HG02938 (cell line): ENCODE results near the gene SART3.
A peak's percentile ranks its signal among the peaks of the same experiment; 100 is the strongest.
"Not testable (repeated sequence)": the region's sequence is repeated elsewhere in the genome, so short reads cannot be mapped to it uniquely, and the experiment has no call there.

Source experiments
- ATAC-seq: cut with Tn5 transposase; IDR thresholded peaks from one replicate; pipeline ENCODE4 v1.9.1; 2021; ENCODE audit warnings: mild to moderate bottlenecking, moderate library complexity; ENCODE audit not compliant: unreplicated experiment

The SART3 gene

DNA sequence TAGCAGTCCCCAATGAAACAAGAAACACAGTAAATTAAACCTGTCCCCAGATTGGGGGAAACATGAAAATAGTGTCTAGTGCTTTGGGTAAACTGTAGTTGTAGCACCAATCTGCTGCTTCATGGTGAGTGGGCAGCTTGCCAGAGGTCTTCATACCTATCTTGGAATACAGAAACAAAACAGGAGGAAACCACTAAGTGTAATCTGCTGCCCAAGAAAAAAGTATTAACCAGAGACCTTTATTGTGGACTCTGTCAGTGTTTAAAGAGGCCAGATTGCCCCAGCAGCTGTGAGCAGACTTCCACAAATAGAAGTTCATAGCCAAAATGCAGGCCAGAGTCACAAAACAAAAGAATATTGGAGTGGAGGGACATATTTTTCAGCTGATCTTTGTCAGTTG is 3.8 kb upstream of the SART3 start:
- no peak for ATAC-seq

DNA sequence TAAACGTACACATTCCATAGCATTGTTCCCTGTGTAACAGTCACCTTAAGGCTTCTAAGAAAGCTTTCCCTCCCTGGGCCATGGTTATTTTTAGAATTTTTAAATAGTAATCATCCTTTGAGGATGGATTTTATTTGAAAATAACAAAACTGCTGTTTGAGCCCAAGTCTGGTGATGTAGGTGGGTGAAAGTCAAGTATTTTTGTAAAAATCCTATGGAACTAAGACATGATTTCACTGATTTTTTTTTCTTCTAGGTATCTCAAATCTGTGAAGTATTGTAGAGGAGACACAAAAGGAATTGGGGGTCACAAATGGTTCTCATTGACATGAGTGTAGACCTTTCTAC is 2.8 kb upstream of the SART3 start:
- no peak for ATAC-seq

DNA sequence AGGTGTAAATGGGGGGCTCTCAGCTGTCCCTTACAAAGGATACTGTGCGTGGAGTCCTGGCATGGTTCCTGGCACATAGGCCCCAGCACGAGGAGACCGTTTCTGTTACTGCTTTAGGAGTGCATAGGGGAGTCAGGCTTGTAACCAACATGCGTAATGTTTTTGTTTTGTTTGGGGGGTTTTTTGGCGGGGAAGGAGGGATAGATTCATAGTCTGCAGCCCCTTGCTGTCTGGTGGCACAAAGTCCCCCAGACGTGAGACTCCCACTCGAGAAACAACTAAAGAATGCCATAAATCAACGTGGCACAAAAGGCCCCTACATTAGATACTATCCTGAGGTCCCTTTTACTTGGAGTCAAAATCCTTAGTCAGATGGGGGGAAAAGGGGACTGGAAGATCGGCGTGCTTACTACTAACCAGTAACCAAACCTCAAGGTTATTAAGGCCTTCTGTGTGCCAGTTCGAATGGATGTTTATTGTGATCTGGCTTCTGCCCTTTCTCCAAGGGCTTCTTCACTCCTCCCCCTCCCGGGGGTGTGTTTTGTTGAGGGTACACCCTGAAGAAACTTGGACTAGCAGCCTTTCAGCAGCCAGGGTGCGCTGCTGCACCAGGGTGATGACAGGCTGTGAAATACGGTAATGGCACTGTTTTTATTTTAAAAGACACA is 2.3 kb upstream of the SART3 start:
- no peak for ATAC-seq

DNA sequence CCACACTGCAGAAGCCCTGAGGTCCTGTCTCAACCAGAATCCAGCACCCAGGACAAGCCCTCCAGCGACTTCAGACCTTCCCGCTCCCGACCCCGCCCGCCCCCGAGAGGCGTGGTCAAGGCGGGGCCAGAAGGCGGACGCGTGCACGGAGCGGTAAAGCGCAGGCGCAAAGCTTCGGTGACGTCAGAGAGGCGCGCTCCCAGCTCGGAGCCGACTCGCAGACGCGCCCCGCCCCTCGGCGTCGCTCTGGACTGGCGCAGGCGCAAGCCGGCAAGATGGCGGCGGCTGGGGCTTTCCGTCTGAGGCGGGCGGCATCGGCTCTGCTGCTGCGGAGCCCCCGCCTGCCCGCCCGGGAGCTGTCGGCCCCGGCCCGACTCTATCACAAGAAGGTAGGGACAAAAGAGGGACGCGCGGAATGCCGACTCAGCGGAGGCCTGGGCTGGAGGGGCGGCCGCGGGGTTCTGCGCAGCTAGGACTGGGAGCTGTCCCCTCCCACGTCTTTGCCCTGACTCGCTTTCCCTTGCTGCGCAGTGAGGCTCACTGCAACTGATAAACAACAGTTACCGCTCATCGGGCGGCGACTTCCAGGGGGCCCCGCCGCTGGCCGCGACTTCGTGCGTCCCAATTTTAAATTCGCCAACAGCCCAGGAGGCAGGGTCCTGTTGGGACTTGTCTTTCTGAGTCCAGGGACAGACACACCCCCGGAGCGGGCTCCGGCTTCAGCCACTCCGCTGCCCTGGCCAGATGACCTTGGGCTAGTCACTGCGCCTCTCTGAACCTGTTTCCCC is 1.6 kb upstream of the SART3 start, which contains the start of gene ISCU:
Gene ISCU, plus strand, starts transcription at position 249 of the 788 bp plus-strand sequence. Its CDS starts 27 bp downstream, at position 276.
- ATAC-seq: peak; percentile 49

DNA sequence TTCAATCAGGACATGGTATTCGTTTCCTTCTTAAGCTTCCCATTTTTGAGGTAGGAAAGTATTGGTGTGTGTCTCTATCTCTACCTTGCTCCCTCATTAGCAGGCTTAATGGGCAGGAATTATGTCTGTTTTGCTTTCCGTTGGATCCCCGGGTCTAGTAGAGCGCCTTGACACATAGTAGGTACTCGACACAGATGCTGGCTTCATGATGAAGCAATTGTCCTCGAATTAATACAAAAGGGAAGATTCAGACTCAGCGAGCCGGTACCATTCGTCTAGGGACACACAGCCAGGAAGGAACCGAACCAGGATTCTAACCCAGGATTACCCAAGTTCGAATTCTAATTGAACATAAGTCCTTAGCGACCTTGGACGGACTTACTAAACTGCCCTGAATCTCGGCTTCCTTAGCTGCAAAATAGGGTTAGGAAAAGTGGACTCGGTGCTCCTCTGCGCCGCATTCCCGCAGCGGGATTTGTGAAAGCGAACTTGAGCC is 927 bp upstream of the SART3 start:
- no peak for ATAC-seq

DNA sequence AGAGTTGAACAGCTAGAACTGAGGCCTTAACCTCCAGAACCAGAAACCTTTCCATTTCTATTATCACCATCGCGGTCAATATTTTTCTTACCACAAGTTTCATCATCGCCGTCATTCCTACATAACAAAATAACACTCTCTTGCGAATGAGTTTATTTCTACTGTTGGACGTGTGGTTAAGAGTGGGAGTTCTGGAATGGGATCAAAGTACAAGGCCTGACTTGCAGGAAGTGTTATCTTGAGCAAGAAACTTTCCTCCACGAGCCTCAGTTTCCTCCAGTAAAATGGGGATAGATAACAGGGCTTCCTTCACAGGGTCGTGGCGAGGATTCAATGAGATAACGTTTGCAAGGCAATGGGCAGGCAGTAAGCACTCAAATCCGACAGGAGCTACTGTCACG is 652 bp downstream of the SART3 start:
- no peak for ATAC-seq

DNA sequence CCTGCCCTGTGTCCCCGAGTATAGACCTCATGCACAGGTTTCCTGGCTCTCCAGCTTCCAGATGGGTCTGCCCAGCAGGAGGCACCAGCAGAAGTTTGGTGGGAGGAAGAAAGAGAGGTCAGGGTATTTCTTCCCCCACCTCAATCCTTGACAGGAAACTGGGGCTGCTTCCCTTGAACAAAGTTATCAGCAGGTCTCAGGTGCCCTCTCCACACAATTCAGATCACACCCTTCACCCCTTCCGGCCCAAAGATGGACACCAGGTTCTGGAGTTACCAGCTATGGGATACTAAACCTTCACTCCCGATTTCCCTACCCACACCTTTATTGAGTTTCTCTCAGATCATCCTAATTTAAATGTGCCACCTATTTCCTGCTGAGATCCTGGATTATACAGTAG is 1.2 kb downstream of the SART3 start:
- no peak for ATAC-seq

DNA sequence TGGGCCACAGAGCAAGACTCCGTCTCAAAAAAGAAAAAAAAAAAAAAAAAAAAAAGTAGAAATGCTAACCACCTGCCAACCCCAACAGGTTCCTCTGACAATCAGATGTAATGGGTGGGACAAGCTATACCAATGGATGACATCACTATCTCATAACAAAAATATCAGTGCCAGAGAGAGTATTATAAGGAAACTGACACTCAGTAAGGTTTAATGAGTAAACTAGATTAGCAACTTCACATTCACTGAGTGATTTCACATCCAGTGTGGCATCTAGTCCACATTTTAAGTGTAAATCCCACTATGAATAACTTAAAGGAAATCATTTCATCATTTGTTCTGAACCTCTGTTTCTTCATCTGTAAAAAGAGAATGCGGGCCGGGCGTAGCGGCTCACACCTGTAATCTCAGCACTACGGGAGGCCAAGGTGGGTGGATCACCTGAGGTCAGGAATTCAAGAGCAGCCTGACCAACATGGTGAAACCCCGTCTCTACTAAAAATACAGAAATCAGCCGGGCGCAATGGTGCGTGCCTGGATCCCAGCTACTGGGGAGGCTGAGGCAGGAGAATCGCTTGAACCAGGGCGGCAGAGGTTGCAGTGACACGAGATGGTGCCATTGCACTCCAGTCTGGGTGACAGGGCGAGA is 1.8 kb downstream of the SART3 start:
- ATAC-seq: no peak

DNA sequence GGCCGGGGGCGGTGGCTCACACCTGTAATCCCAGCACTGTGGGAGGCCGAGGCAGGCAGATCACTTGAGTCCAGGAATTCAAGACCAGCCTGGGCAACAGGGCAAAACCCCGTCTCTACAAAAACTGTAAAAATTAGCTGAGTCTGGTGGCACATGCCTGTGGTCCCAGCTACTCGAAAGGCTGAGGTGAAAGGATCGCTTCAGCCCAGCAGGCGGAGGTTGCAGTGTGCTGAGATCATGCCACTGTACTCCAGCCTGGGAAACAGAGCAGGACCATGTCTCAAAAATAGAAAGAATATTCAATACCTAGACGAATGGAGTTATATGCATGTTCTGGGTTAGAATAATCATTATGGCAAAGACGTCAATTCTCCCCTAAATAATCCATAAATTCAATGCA is 5.6 kb downstream of the SART3 start:
- ATAC-seq: not testable (repeated sequence)

DNA sequence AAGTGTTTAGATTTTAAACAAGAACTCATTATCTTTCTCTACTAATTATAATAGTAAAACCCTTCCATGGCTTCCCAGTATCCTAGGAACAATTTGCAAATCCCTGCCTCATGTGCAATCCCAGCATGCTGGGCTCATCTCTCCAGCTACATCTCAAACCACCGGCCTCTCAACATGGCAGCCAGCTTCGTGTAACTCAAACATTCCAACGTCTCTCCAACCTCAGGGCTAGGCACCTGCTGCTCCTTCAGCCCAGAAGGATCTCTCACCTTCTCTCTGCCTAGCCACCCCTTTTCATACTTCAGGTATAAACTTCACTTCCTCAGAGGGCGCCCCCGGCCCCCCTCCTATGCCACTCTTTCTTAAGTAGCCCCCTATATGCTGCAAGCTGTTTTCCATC is 7.2 kb downstream of the SART3 start:
- no peak for ATAC-seq

DNA sequence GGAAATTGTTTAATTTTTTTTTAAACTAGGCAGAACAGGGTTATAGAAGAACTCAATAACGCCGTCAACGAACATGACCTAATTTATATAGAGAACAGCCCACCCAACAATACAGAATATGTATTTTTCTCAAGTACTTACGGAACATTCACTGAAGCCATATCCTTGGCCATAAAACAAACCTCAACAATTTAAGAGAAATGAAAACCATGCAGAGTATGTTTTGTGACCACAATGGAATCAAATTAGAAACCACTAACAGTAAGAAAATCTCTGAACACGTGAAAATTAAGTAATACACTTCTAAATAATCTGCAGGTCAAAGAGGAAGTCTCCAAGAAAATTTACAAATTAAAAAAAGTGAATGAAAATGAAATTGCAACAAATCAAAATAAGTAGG is 9.4 kb downstream of the SART3 start:
- ATAC-seq: no peak

DNA sequence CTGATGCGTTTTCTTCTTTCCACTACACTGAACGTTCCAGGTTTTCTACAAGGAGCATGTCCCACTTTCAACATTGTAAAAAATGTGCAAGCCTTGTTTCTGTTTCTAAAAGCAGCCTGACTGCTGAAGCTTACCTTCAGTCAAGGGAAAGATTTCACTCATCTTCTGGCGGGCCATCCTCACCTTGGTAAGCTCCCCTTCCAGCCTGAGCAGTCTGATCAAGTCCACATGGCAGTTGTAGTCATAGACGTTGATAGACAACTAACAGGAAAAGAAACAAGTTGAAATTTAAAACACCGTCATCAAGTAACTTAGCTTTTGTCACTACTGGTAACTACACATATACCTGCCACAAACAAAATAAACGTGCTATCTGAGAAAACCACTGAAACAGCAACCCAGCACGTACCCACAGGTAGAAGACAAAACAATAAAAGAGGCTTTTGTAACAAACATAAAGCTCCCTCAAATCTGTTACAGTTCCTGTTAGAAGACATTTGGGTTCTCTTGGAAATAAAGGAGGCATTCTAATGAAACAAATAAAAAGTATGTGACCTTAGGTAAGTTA is 11.9 kb downstream of the SART3 start:
- ATAC-seq: no peak

DNA sequence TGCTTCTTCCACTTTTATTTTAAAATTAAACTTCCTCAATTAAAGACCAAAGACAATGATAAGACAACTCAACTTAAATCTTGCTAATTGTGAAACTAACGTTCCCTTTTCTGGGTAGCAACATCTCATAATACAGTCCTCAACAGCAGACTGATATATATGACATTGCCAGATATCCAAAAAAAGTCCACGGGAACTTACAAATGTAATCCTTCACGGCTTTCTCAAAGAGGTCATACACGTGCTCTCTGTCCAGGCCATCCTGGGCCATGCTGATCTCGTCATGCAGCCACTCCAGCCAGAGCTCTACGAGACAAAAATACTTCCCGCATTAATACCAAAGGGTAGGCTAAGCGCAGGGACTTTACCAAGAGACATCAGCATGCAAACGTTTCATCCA is 13.3 kb downstream of the SART3 start:
- no peak for ATAC-seq

DNA sequence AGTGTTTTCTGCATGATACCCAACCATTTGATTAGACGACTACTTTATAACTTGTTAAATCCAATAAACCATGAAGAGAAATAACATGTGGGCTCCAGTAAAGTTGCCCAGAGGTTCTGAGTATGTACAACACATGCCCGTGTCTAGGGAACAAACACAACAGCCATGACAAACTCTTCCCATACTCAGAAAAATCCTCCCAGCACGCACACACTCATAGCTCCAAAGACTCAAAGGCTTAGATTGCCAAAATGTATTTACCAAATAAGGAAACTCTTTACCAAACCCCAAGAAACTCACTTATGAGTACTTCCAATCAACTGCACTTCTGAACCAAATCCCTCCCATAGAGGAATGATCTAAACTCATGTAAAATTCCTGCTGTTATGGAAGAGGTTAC is 17.3 kb downstream of the SART3 start:
- ATAC-seq: no peak

DNA sequence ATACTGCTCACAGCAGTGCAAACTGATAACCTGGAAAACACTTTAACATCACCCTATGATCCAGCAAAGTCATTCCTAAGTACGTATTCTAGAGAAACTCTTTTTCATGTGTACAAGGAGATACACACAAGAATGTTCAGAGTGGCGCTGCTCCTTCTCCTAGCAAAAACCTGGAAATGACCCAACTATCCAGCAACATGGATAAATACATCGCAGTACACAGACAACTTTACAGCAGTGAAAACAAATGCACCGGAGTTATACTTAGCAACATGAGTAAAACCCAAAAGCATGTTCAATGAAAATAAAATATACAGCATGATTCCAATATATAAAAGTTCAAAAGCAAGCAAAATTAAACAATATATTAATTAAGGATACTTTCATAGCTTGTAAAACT is 18.7 kb downstream of the SART3 start:
- ATAC-seq: no peak

DNA sequence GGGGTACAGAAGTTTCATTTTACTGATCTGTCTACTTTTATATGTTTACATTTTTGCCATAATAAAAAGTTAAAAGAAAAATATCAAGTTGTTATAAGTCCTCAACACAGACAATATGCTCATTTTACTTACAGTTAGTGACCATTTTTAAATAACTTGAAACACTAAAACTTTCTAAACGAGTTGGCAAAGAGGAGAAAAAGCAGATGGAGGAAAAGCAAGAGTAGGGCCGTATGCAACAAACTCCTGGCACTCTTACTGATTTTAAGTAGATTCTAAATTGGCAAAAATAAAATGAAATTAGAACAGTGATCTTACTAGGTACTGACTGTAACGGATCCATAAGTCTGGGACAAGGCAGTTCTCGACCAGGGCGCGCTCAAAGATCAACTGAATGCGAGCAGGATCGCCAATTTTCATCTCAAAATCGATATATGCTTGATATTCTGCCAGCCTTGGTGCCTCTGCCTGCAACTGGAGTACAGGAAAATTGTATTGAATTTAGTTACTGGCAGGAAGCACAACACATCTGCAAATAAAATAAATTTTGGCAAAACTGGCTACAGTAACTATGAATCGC is 22.3 kb downstream of the SART3 start:
- no peak for ATAC-seq

DNA sequence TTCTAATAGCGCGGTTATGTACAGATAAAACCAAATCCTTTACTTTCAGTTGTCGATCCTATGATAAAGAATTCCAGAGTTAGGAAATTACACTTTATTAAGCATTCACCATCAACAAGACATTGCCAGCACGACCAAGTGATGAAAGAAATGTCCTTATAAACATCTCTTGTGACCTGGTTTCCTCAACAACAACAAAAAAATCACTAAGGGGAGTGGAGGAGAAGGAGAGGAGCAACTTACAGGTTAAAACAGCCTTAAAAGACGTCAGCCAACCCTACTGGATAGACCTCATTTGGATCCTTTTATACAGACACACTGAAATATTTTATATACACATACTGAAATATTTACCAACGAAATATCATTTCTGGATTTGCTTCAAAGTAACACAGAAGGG is 22.8 kb downstream of the SART3 start:
- ATAC-seq: no peak

DNA sequence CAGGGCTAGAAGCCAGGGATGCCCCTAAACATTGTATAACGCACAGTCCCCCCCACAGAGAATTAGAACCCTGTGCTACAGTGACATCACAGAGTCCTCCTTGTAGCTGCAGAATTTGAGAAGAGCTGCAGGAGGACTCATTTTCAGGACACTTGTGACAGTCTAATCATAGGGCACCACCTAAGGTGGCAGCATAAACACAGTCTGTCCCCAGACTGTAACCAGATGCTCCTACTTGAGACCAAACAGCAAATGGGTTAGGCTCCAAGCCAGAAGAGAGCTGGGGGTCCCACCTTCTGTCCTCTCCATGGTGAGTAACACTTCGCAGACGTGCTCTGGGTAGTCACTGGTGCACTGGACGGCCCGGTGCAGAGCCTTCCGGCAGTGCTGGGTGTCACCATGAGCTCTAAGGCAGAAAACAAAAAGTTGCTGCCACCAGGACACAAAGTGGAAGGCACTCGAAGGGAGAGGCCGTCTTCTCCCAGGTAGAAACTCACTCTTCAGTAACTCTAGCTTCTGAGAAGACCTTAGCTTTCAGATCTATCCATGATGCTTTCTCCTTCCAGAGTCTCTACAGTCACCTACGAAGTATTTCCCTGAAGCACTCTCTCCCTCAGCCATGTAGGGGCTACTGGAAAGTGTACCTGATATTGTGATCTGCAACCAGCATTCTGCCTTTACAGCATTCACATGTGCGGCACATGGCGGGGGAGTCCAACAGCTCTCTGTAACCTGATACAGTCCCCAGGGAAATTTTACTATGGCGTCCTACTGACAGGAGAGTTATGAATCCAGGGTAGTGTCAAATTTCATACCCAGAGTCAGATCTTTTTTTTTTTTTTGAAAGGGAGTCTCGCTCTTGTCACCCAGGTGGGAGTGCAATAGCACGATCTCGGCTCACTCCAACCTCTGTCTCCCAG is 28.8 kb downstream of the SART3 start:
- no peak for ATAC-seq

DNA sequence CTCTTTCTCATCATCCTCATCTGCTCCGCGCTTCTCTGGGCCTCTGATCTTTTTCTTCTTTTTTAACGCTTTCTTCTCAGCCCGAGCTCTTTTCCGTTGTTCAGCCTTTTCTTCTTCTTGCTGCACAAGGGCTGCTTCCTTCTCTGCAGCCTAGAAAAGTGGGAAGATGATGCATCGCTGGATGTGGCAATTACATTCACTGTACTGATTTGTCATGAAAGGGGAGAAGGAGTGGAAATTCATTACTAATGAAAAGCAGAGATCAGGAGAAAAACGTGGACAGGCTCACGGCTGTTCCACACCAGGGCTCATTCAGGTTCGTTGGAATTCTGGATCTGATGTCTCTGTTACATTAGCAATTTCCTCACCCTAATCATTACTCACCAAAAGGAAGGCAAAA is 30.8 kb downstream of the SART3 start:
- ATAC-seq: no peak

DNA sequence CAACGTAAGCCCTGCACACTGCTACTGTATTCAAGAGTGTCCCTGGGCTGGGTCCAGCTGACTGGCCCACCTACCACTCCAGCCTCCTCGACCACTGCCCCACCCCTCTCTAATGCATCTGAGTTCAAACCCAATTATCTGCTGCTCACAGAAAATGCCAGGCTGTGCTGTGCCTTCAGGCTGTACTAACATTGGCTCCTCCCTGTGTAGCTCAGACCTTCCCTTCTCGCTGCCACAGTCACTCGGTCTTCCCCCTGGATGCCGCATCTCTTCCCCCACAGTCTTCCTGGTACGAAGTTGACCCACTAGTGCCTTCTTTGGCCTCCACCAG is 33.8 kb downstream of the SART3 start:
- no peak for ATAC-seq
